ENCODE measurements around the gene ADRM1.

Gene ADRM1, protein sequence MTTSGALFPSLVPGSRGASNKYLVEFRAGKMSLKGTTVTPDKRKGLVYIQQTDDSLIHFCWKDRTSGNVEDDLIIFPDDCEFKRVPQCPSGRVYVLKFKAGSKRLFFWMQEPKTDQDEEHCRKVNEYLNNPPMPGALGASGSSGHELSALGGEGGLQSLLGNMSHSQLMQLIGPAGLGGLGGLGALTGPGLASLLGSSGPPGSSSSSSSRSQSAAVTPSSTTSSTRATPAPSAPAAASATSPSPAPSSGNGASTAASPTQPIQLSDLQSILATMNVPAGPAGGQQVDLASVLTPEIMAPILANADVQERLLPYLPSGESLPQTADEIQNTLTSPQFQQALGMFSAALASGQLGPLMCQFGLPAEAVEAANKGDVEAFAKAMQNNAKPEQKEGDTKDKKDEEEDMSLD

GRCh38 chr20:62302341-62303061 is at the start of gene ADRM1:
Gene ADRM1 (plus strand): TSS chr20:62302997. CDS start chr20:62303569, 572 bp downstream.
- Histone ChIP-seq H3K79me2 (ENCODE audit: low read length) (peaks cover 40% of the 10 kb centered on the region), H3K9ac (ENCODE audit: low read length) (peak within 1 kb of the TSS; percentile 93), H2AFZ (ENCODE audit: low read depth, low read length) (peak within 1 kb of the TSS; percentile 92), H3K4me2 (ENCODE audit: low read length) (peak within 1 kb of the TSS; percentile 99), H3K27me3 (ENCODE audit: low read depth, low read length) (no peaks in the 10 kb centered on the region), H4K20me1 (ENCODE audit: insufficient read depth, low read length) (peaks cover 25% of the 10 kb centered on the region), H3K4me1 (ENCODE audit: low read length) (peaks cover 13% of the 10 kb centered on the region), H3K4me3 (ENCODE audit: low read length) (peak within 1 kb of the TSS; percentile 98), H3K36me3 (replicated peaks; ENCODE audit: low read depth, low read length) (peaks cover 30% of the 10 kb centered on the region), H3K27ac (ENCODE audit: low read length) (peak within 1 kb of the TSS; percentile 87), H3K9me3 (ENCODE audit: insufficient read depth, low read length) (no peaks in the 10 kb centered on the region)
- TF ChIP-seq CTCF (IDR thresholded peaks at IDR 0.05; ENCODE audit: low read depth, low read length) (peak; percentile 79), EZH2phosphoT487 (IDR thresholded peaks at IDR 0.05; ENCODE audit: low read depth) (no peak)

DNA sequence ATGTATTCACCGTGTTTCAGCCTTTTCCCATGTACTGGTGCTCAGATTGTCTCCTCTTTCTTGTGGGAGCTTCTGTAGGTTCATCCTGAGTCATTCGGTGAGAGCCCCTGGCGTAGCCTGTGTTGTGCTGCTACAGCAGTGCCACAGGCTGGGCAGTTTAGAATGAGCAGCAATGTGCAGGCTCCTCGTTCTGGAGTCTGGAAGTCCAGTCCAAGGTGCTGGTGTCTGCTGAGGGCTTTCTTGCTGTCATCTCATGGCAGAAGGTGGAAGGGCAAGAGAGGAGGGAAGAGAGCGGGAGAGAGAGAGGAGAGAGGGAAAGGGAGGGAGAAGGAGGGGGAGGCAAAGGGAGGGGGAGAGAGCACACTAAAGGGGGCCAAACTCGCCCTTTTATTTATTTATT is 49.4 kb upstream of the ADRM1 start:
- H3K36me3 ChIP-seq (replicated peaks; ENCODE audit: low read depth, low read length): peaks cover 5% of the 10 kb centered on the region
- H4K20me1 ChIP-seq (ENCODE audit: insufficient read depth, low read length): peaks cover 57% of the 10 kb centered on the region
- no peak overlapping the region for H3K4me3 ChIP-seq (ENCODE audit: low read length)
- H3K27ac ChIP-seq (ENCODE audit: low read length): no peak overlapping the region
- no peaks in the 10 kb centered on the region for H3K27me3 ChIP-seq (ENCODE audit: low read depth, low read length)
- H3K9ac ChIP-seq (ENCODE audit: low read length): no peak overlapping the region
- no peaks in the 10 kb centered on the region for H3K9me3 ChIP-seq (ENCODE audit: insufficient read depth, low read length)
- H3K4me1 ChIP-seq (ENCODE audit: low read length): peaks cover 8% of the 10 kb centered on the region
- no peak overlapping the region for H3K4me2 ChIP-seq (ENCODE audit: low read length)
- no peak for TF ChIP-seq CTCF (IDR thresholded peaks at IDR 0.05; ENCODE audit: low read depth, low read length)
- no peak for TF ChIP-seq EZH2phosphoT487 (IDR thresholded peaks at IDR 0.05; ENCODE audit: low read depth)
- no peak overlapping the region for H2AFZ ChIP-seq (ENCODE audit: low read depth, low read length)
- peaks cover 34% of the 10 kb centered on the region for H3K79me2 ChIP-seq (ENCODE audit: low read length)

- H3K4me2 ChIP-seq (ENCODE audit: low read length): no peak overlapping the region
- no peak overlapping the region for H3K9ac ChIP-seq (ENCODE audit: low read length)
- no peak overlapping the region for H2AFZ ChIP-seq (ENCODE audit: low read depth, low read length)
- peaks cover 2% of the 10 kb centered on the region for H3K4me1 ChIP-seq (ENCODE audit: low read length)
- no peaks in the 10 kb centered on the region for H3K9me3 ChIP-seq (ENCODE audit: insufficient read depth, low read length)
- no peak for TF ChIP-seq CTCF (IDR thresholded peaks at IDR 0.05; ENCODE audit: low read depth, low read length)
- TF ChIP-seq EZH2phosphoT487 (IDR thresholded peaks at IDR 0.05; ENCODE audit: low read depth): no peak
- peaks cover 5% of the 10 kb centered on the region for H3K36me3 ChIP-seq (replicated peaks; ENCODE audit: low read depth, low read length)
- no peak overlapping the region for H3K27ac ChIP-seq (ENCODE audit: low read length)
- H3K27me3 ChIP-seq (ENCODE audit: low read depth, low read length): no peaks in the 10 kb centered on the region
- peaks cover 28% of the 10 kb centered on the region for H3K79me2 ChIP-seq (ENCODE audit: low read length)
- peaks cover 57% of the 10 kb centered on the region for H4K20me1 ChIP-seq (ENCODE audit: insufficient read depth, low read length)
- H3K4me3 ChIP-seq (ENCODE audit: low read length): no peak overlapping the region
Measured at GRCh38 chr20:62254021-62254724, 48.6 kb upstream of the ADRM1 start.

- TF ChIP-seq CTCF (IDR thresholded peaks at IDR 0.05; ENCODE audit: low read depth, low read length) (no peak), EZH2phosphoT487 (IDR thresholded peaks at IDR 0.05; ENCODE audit: low read depth) (no peak)
Measured at GRCh38 chr20:62255976-62256375, 46.8 kb upstream of the ADRM1 start.

More at GRCh38 chr20:62255976-62256375, 46.8 kb upstream of the ADRM1 start:
- Histone ChIP-seq H3K79me2 (ENCODE audit: low read length) (peaks cover 17% of the 10 kb centered on the region), H3K27ac (ENCODE audit: low read length) (no peak overlapping the region), H3K36me3 (replicated peaks; ENCODE audit: low read depth, low read length) (peaks cover 5% of the 10 kb centered on the region), H3K9ac (ENCODE audit: low read length) (no peak overlapping the region), H3K4me1 (ENCODE audit: low read length) (no peaks in the 10 kb centered on the region), H3K9me3 (ENCODE audit: insufficient read depth, low read length) (no peaks in the 10 kb centered on the region), H2AFZ (ENCODE audit: low read depth, low read length) (no peak overlapping the region), H3K27me3 (ENCODE audit: low read depth, low read length) (no peaks in the 10 kb centered on the region), H4K20me1 (ENCODE audit: insufficient read depth, low read length) (peaks cover 44% of the 10 kb centered on the region), H3K4me2 (ENCODE audit: low read length) (no peak overlapping the region), H3K4me3 (ENCODE audit: low read length) (no peak overlapping the region)

Data from OCI-LY3 (cell line).